ENCODE data around the gene LPAR6. TPM values are rescaled to one million over a fixed set of nuclear protein-coding genes. Genes with fewer than 3 reads are reported as not detected.
"Not testable (repeated sequence)": the region's sequence is repeated elsewhere in the genome, so short reads cannot be mapped to it uniquely, and the experiment has no call there.

Gene LPAR6
- polyA plus RNA-seq, 10 donors: 20.2 to 37.3 (median 28.2) TPM

DNA sequence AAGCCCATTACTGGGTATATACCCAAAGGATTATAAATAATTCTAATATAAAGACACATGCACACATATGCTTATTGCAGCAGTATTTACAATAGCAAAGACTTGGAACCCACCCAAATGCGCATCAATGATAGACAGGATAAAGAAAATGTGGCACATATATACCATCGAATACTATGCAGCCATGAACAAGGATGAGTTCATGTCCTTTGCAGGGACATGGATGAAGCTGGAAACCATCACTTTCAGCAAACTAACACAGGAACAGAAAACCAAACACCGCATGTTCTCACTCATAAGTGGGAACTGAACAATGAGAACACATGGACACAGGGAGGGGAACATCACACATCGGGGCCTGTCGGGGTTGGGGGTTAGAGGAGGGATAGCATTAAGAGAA is 9.1 kb upstream of the LPAR6 start:
- not testable (repeated sequence) for DNase-seq

DNA sequence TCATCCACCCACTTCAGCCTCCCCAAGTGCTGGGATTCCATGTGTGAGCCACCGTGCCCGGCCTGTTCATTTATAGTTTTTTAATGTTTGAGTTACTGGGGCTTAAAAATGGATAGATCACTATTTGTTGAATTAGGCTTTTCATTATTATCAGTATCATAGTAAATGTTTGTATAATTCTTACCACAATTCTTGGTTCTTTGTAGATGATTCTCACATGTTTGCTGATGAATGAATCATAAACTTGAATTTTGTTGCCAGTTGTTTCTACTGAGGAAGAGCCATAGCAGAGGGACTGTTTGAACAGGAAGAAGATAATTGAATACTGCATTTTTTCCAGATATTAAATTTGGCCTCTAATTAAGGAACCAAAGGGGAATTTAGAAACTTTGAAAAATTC is 2.6 kb upstream of the LPAR6 start:
- DNase-seq: no peak

DNA sequence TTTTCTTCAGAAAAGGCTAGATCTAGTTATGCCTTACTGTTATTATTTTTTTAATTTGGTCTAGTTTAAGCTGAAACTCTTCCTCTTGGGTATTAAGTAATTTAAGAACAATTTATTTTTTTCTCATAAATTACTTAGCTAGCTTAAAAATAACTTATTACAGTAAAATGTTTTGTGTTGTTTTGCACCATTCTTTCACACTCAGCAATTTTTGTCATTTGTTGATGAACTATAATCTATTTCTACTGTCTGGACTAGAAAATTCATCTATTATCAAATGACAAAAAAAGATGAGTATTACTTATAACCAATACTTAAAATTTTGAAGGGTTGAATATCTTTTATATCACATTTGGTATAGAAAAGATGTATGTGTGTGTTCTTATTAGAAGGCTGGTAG is 1.6 kb upstream of the LPAR6 start:
- DNase-seq: no peak

DNA sequence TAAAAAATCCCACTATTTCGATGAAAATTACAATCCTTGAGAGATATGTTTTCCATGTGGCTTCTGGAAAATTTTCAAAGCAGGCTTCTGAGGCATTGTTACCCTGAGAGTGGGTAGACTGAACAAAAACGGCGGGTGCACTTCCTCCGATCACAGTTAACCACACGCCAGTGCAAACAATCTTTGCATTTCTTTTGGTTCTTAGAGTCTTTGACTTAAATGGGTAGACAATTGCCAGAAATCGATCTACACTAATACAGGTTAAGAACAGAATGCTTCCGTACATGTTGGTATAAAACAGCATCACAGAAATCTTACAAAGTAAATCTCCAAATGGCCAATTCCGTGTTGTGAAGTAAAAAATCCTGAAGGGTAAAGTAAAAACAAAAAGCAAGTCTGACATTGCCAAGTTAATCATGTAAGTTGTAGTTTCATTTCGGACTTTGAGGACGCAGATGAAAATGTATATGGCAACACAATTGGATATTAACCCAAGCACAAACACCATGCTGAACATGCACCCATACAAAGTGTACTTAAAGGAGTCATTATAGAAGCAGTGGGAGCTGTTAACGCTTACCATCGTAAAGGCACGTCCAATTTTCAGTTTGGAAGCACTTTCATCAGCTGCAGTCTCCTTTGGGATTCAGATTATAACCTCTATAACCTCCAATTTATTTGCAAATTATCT is 927 bp downstream of the LPAR6 start:
- peak; percentile 27 to 80 (median 55) for DNase-seq

DNA sequence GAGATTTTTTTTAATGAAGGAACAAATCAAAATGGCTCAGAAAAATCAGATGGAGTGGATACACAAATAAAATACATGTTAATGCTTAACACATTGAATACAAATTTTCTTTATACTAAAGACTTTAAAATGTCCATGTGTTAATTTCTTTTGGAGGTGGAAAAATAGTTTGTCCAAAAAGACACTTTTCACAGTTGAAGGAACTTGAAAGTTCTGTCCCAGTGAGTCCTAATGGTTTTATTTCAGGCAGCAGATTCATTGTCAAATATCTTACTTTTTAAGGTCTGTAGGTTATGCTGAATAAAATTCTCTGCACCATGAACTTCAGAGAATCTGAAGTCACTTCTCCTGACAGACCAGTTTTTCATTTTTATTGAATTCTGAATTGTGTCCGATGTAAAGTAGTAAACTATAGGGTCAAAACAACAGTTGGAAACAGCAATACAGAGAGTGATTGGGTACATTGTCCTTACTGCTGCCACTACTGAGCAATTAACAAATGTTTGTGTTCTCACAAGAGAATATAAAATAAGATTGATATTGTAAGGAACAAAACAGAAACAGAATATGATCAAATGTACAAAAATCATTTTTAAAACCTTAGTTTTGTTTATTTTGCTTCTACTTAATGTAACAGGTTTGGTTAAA is 1.6 kb downstream of the LPAR6 start:
- peak in 2 of 3 donors; percentile 42 to 70 for DNase-seq

DNA sequence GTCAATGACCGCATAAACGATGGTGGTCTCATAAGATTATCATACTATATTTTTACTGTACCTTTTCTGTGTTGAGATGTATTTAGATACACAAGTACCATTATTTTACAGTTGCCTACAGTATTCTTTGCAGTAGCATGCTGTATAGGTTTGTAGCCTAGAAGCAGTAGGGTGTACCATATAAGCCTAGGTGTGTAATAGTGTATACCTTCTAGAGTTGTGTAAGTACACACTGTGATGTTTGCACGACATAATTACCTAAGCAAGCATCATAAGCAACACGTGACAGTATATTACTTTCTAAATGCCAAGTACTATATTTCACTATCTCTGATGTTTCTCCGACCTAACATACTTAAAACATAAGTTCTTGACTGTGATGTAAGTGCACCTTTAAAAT is 2.7 kb downstream of the LPAR6 start:
- DNase-seq: peak in 1 of 3 donors; percentile 54

DNA sequence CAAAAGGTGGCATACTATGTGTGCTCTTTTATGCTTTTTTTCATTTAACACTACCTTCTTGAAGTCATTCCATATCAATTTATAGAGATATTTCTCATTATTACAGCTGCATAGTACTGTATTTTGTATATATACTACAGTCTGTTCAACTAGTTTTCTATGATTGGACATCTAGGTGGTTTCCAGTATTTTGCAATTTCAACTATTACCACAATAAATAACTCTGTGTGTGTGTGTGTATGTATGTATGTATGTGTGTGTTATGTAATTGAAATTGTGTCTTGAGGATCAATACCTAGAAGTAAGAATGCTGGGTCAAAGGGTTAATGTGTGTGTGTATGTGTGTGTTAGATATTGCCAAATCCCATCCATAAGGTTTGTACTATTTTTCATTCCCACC is 7.0 kb downstream of the LPAR6 start:
- no peak for DNase-seq

DNA sequence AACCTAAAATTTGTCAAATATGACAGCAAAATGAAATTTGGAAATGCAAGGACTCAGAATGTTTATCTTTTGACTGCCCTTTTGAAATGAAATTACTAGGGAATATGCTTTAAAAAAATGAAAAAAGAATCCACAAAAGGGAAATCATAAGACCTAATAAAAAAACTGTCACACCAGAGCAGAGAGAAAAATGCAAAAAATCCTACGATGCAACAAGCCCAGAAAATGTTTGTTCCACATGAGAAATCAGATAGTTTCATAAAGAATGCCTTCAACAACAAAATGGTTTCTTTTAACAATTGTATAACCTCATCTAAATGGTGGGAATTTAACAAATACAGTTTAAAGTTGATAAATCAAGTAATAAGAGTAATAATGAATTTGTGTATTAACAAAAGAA is 8.0 kb downstream of the LPAR6 start:
- DNase-seq: no peak

DNA sequence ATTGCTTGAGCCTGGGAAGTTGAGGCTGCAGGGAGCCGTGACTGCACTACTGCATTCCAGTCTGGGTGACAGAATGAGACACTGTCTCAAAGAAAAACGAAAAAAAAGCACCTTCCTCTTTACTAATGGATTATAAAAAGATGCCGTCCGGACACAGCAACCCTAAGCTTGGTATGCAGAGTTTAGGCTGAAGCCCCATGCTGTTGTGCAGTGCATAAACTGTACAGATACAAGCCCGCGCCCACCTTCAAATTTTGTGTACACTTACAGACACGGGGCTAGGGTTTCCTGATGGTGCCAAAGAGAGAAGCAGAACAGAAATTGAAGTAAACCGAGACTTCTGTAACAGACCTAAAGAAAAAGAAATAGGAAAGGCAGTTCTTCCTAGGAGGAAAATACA is 9.0 kb downstream of the LPAR6 start:
- DNase-seq: peak in 1 of 3 donors; percentile 14

DNA sequence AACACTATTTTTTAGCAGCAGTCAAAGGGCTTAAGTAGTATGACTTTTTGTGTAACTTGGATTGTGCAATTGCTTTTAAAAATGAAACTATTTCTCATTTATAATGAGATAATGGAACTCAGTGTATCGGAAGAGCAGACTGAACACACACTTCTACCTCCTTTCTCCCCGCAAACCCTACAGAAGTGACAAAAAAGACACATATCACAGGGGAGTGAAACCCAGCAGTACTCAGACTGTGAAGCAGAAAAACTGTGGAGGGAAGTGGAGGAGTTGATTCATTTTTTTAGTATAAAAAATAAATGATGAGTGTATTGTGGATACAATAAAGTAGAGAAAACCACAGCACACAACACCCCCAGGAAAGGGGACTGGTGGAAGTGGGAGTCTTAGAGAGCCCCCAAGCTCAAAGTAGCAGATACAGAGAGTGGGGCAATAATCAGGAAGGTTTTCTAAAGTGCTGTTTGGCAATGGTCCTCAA is 9.7 kb downstream of the LPAR6 start:
- DNase-seq: peak in 1 of 3 donors; percentile 14

DNA sequence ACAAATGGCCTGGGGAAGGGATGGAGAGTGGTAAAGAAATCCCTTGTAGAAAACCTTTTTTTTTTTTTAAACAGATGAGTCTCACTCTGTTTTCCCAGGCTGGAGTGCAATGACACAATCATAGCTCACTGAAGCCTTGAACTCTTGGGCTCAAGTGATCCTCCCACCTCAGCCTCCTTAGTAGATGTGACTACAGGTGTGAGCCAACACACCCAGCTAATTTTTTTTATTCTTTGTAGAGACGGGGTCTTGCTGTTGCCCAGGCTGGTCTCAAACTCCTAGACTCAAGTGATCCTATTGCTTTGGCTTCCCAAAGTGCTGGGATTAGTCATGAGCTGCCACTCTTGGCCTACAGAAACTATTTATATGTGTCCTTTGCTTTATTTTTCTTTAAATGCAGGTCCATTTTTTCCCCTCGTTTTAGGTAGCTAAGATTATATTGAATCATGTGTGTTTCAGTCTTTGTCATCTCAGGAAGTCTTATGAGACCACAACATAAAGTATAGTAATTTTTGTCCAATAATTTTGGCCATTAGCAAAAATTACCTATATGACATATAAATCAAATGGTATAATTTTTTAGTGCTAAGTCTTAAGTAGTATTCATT is 10.5 kb downstream of the LPAR6 start:
- no peak for DNase-seq

DNA sequence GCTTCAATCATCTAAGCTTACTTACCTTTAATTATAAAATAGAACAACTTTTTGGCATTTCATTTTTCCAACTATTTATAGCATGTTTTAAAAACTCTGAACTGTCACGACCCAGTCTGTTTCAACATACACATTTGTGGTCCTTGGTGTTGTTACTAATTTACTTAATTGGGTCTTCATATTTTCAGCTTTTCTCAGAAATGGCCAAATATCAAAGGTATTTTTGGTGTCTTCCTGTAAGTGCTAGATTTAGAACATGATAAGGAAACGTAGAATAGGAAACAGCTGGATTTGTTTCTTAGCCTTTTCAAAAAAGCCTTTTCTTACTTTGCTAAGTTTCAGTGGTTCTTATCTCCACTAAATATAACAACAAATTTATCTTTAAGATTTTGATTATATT is 11.4 kb downstream of the LPAR6 start:
- DNase-seq: no peak

DNA sequence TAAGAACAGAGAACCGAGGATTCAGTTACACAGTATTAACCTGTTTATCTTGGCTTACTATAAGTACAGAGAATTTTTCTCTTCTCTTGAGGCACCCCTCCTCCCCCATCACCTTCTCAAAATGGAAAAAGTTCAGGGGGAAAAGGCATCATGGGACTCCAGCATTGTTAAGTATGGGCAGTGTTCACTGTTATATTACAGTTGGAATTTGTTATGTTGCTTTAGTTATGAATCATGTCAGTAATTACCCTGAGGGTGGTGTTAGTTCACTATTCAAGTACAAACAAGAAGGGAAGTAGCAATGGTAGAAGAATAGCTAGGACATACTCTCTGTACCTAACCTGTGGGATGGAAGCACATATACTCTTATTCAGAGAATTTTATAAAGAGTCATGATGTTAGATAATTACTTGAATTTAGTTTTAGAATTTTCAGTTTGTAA is 12.0 kb downstream of the LPAR6 start:
- peak in 2 of 3 donors; percentile 31 to 33 for DNase-seq

DNA sequence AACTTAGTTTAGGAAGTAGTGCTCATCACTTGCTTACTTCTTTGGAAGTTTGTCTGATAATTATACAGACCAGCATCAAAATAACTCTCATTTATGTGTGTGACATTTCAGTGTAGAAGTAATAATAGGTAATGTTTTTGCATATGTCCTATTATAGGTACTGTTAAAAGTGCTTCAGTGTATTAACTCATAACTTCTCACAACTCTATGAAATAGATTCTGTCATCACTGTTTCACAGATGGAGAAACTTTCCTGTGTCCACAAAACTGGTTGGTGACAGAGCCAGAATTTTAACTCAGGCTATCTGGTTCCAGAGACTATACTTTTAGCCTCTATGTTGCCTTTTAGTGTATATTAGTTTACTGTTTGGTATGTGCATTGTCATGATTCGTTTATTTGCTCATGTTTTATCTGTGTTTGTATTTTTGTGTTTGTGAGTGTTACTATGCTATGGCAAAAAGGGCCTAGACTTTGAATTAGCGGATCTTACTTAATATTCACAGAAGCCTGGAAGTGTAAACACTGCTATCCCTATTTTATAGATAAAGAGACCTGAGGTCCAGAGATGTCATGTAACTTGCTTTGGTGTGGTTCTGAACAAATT is 12.7 kb downstream of the LPAR6 start:
- DNase-seq: no peak

DNA sequence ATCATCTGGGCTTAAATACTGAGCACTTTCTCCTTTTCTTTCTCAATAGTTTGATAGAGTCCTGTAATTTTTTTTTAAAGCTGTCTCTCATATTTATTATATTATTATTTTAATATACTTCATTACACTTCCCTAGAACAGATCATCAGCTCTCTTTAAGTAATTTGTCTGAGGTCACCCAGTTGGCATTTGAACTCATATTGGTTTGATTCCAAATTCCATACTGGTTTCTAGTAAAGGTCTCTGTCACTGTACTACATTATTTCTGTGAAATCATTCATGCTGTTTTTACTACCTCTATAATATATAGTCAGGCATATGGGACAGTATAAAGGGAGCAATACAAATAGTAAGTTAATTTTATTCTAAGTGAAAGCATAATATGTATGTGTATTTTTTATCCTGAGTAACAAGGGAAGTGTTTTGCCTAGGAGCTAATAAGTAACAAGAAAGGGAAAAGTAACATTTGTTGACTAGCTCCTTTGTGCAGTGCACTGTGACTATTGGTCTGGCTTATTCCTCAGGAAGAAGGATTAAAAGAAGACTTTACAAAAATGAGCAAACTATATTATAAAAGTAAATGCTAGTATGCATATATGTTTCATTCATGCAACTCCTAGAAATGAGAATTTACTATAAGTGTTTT is 14.3 kb downstream of the LPAR6 start:
- no peak for DNase-seq

DNA sequence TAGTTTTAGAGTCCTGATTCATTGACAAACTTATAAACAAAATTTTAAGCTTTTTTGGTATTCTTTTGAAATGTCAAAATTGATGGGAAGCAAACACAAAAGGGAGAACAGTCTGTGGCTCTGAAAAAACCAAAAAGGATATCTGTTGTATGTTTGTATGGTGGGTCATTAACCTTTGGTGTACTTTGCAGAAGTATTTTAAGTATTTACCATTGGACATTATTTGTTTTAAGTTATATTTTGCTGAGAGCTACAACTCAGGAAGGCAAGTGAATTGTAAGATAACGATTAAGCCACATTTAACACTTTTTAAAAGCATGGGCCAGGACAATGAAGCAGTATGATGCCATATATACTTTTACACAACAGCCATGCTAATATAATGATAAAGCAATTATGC is 15.2 kb downstream of the LPAR6 start:
- DNase-seq: no peak

DNA sequence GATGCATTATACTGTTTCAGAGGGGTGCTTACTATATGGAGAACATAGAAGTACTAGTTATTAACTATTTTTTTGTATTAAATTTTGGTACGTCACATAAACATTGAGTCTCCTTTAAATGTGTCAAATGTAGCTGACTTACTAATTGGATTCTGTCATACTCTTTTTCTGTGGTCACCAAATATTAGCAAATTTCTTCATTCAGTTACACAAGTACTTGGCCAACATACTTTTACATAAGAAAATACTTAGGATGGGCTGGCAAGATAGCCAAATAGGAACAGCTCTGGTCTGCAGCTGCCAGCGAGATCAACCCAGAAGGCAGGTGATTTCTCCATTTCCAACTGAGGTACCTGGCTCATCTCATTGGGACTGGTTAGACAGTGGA is 19.2 kb downstream of the LPAR6 start:
- no peak for DNase-seq

DNA sequence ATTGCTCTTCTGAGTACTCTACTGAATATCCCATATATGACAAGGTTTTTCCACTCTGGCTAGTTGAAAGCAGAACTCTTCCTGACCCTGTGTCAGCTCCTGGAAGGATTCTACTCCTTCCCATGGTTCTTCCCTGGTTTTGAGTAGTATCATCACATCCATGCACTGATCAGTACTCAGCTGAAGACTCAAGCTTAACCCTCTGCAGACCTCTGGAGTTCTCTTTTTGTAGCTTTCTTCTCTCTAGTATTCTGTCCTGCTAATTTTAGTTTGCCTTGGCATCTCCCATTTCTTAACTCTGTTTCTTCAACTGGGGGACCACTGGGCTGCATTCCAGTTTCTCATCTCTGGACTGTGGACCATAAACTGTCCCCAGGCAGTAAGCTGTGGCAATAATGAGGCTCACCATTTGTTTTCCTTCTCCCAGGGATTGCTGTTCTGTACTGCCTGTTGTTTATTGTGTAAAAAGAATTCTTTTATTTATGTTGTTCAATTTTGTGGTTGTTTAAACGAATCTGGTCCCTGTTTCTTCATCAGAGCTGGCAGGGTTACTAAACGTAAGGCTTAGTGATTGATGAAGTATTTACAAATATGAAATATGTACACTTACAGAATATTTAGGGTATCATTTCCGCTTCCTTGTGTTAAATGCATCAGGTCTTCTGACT is 19.7 kb downstream of the LPAR6 start:
- DNase-seq: no peak

DNA sequence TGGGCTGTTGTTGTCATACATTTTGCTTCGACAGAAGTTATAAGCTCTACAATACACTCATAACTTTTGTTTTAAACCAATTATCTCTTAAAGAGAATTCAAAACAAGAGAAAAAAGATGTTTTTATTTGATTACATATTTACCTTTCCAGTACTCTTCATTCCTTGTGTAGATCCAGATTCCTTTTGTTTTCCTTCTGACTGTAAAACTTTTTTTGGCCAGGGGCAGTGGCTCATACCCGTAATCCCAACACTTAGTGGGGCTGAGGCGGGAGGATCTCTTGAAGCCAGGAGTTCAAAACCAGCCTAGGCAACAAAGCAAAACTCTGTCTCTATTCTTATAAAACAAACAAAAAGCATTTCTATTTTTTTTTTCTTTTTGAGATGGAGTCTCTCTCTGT is 21.7 kb downstream of the LPAR6 start:
- no peak for DNase-seq

DNA sequence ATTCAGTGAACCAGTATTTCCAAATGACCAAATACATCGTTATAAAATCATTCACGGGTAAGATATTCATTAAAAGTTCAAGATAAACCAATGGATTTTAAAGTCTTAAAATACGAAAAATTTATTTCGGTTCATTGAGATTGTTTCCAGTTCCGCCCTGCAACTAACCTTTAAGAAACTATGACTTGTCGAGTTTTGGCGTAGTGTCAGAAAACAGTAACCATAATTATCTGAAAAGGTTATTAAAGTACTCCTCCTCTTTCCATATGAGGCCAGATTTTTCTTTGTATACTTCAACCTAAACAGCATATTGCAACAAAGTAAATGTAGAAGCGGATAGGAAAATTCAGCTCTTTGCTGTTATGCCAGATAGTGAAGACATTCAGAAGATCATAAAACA is 26.1 kb downstream of the LPAR6 start:
- DNase-seq: no peak

DNA sequence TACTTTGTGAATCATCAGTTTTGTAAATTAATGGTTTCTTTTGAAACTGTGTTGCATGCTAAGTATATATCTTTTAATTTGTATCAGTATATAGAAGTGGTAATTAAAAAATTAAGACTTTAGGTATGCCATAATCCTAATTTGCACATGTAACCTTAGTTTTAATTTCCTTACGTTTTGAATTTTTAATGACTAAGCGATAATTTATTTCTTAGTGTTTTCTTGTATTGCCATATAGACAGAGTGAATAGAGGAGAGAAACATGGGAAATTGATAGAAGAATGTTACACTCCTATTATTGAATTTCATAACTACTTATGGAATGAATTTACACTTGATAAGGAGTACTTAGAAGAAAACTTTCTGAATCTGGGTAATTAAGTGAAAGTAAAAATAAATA is 29.5 kb downstream of the LPAR6 start:
- DNase-seq: no peak

DNA sequence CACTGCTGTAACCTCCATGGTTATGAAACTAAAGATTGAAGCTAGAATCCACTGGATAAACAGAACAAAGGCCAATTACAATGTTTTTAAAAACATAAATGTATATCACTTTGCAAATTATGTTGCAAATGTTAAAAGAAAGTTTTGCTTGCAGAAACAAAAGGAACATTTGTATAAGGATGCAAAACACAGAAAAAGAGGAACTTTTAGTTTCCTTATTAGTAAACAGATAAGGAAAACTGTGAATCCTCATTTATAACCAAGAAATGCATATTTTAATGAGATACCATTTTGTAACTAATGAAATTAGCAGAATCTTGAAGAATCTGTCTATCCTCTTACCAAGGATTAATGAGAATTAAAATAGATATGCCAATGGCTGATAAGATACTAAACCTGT is 32.3 kb downstream of the LPAR6 start:
- DNase-seq: no peak
